ENCODE results near the gene ASAP2.
A peak's percentile ranks its signal among the peaks of the same experiment; 100 is the strongest.

The ASAP2 gene

GRCh38 chr2:9300214-9300613 lies 93.6 kb downstream of the ASAP2 start:
- DNase-seq = no peak

GRCh38 chr2:9300829-9301453 lies 94.3 kb downstream of the ASAP2 start:
- no peak for DNase-seq

GRCh38 chr2:9302755-9303154 lies 96.1 kb downstream of the ASAP2 start:
- no peak for DNase-seq

GRCh38 chr2:9303528-9304225 lies 97.1 kb downstream of the ASAP2 start:
- no peak for DNase-seq

GRCh38 chr2:9306911-9307310 lies 100.3 kb downstream of the ASAP2 start:
- no peak for DNase-seq

GRCh38 chr2:9307535-9307934 lies 100.9 kb downstream of the ASAP2 start:
- DNase-seq = no peak

- peak; percentile 15 for DNase-seq
Measured at GRCh38 chr2:9308186-9308955, 101.8 kb downstream of the ASAP2 start.

GRCh38 chr2:9309147-9309546 lies 102.5 kb downstream of the ASAP2 start:
- DNase-seq = no peak

- DNase-seq = peak; percentile 82
Measured at GRCh38 chr2:9310377-9310776, 103.8 kb downstream of the ASAP2 start.

- DNase-seq = peak; percentile 41
Measured at GRCh38 chr2:9310798-9311197, 104.2 kb downstream of the ASAP2 start.

- DNase-seq = peak; percentile 86
Measured at GRCh38 chr2:9311488-9311887, 104.9 kb downstream of the ASAP2 start.

- no peak for DNase-seq
Measured at GRCh38 chr2:9312591-9312990, 106.0 kb downstream of the ASAP2 start.

GRCh38 chr2:9313443-9313842 lies 106.8 kb downstream of the ASAP2 start:
- DNase-seq = no peak

- no peak for DNase-seq
Measured at GRCh38 chr2:9315280-9315847, 108.8 kb downstream of the ASAP2 start.

GRCh38 chr2:9317559-9317958 lies 110.9 kb downstream of the ASAP2 start:
- DNase-seq = no peak

- DNase-seq = no peak
Measured at GRCh38 chr2:9318461-9319337, 112.1 kb downstream of the ASAP2 start.

GRCh38 chr2:9319338-9319715 lies 112.7 kb downstream of the ASAP2 start:
- no peak for DNase-seq

- DNase-seq = no peak
Measured at GRCh38 chr2:9322576-9322975, 116.0 kb downstream of the ASAP2 start.

- no peak for DNase-seq
Measured at GRCh38 chr2:9325428-9325827, 118.8 kb downstream of the ASAP2 start.

GRCh38 chr2:9326975-9327374 lies 120.4 kb downstream of the ASAP2 start:
- peak; percentile 48 for DNase-seq

- no peak for DNase-seq
Measured at GRCh38 chr2:9327873-9328352, 121.3 kb downstream of the ASAP2 start.

- DNase-seq = no peak
Measured at GRCh38 chr2:9328931-9329330, 122.3 kb downstream of the ASAP2 start.

GRCh38 chr2:9329497-9329896 lies 122.9 kb downstream of the ASAP2 start:
- DNase-seq = no peak
